ENCODE data around the gene PFDN1. TPM values are rescaled to one million over a fixed set of nuclear protein-coding genes. Genes with fewer than 3 reads are reported as not detected.
"Not testable (repeated sequence)": the region's sequence is repeated elsewhere in the genome, so short reads cannot be mapped to it uniquely, and the experiment has no call there.

Gene PFDN1
- total RNA-seq, 2 experiments from 2014 or later = 48.9 to 57.5 TPM

DNA sequence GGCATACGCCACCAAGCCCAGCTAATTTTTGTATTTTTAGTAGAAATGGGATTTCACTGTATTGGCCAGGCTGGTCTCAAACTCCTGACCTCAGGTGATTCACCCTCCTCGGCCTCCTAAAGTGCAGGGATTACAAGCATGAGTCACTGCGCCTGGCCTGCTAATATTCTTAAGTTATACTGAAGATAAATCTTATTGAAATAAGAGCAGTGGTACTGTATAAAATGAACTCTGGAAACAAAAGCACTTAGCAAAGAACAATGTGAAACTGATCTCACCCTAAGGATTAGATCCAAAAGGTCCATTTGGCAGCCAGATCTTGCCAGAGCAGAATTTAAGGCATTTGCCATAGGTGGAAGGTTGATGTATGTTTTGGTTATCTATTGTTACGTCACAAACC is 100.8 kb downstream of the PFDN1 start:
- no peaks in the 10 kb centered on the region for H3K36me3 Mint-ChIP-seq
- ATAC-seq = no peak
- peaks cover 4% of the 10 kb centered on the region for H3K4me1 Mint-ChIP-seq
- CTCF ChIA-PET = no interaction called here
- no peak overlapping the region for H3K27ac Mint-ChIP-seq
- H3K9me3 Mint-ChIP-seq (ENCODE audit: low read depth) = no peaks in the 10 kb centered on the region
- DNase-seq = no peak
- H3K4me3 Mint-ChIP-seq = no peak overlapping the region
- no peaks in the 10 kb centered on the region for H3K27me3 Mint-ChIP-seq

DNA sequence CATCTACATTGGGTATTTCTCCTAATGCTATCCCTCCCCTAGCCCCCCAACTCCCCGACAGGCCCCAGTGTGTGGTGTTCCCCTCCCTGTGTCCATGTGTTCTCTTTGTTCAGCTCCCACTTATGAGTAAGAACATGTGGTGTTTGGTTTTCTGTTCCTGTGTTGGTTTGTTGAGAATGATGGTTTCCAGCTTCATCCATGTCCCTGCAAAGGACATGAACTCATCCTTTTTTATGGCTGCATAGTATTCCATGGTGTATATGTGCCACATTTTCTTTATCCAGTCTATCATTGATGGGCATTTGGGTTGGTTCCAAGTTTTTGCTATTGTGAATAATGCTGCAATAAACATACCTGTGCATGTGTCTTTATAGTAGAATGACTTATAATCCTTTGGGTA is 104.0 kb downstream of the PFDN1 start:
- H3K27ac Mint-ChIP-seq; H3K36me3 Mint-ChIP-seq; CTCF ChIA-PET; H3K4me3 Mint-ChIP-seq; H3K27me3 Mint-ChIP-seq; ATAC-seq; H3K9me3 Mint-ChIP-seq (ENCODE audit: low read depth); H3K4me1 Mint-ChIP-seq; DNase-seq: not testable (repeated sequence)

DNA sequence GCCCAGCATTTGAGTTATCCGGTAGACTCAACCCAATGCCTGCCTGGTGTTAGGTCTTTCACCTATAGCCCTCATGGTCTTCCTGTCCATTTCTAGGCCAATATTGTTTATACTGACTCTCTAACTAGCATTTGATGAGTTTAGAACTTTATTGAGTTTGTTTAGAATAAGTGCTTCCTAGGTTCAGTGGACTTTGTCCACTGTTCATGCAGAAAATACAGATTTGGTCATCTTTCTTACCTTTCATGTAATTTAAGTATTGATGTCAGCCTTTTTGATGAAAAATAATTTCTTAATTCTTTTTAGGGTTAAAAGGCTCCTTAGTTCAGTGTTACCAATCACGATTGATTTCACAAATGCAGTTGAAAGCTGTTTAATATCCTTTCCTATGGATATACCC is 105.9 kb downstream of the PFDN1 start:
- CTCF ChIA-PET = interaction anchor here (0.7 to 1.0 kb wide), 3 partner anchors 12 to 410 kb away, joined by 3 to 4 read pairs (median 4); no protein-coding TSS in a partner anchor
- DNase-seq (no peak), ATAC-seq (no peak)
- Mint-ChIP-seq H3K27ac (no peak overlapping the region), H3K4me1 (peaks cover 5% of the 10 kb centered on the region), H3K36me3 (peaks cover 1% of the 10 kb centered on the region), H3K9me3 (ENCODE audit: low read depth) (no peaks in the 10 kb centered on the region), H3K4me3 (no peak overlapping the region), H3K27me3 (no peaks in the 10 kb centered on the region)

DNA sequence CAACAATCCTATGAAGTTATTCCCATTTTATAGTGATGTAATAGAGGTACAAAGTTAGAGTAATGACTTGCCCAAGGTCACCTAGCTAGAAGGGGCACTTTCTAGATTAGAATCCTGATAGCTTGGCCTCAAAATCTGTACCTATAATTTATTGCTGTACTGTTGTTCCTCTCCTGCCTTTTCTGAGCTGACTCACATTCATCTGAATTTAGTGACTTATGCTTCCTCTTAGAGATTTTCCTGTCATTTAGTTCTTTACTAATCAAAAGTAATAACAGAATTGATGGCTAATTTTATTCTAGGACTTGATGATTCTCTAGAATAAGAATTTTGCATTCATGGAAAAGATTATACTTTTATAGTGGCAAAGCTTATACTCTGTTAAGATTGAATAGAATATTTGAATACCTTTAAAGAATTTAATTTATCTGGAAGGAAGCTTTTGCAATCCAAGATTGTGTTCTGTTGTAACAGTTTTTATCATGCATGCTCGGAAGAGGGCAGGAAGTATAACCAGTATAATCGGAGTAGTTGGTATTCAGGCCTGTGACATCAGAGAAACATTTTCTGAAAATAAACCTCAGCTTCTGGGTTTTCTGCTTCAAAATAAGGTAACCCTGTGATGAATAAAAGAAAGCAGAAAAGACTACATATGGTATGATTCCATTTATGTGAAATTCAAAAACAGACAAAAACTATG is 106.6 kb downstream of the PFDN1 start:
- H3K4me3 Mint-ChIP-seq = no peak overlapping the region
- CTCF ChIA-PET = interaction anchor here (0.6 to 0.8 kb wide), 2 partner anchors 13 kb away, joined by 3 read pairs; no protein-coding TSS in a partner anchor
- no peak for DNase-seq

More for the DNA sequence above, 106.6 kb downstream of the PFDN1 start:
- ATAC-seq = no peak
- no peak overlapping the region for H3K27ac Mint-ChIP-seq
- peaks cover 1% of the 10 kb centered on the region for H3K36me3 Mint-ChIP-seq
- H3K27me3 Mint-ChIP-seq = no peaks in the 10 kb centered on the region
- no peaks in the 10 kb centered on the region for H3K9me3 Mint-ChIP-seq (ENCODE audit: low read depth)
- peaks cover 5% of the 10 kb centered on the region for H3K4me1 Mint-ChIP-seq

Other genes with a start within 250 kb of the PFDN1 start
- 10 to 100 TPM; 12.3 to 15.4 TPM for gene PURA, start 189.0 kb downstream of the PFDN1 start, total RNA-seq
- gene IGIP, start 177.2 kb downstream of the PFDN1 start, total RNA-seq = 1 to 10 TPM; 2.9 to 3.4 TPM
- 10 to 100 TPM; 16.8 to 23.0 TPM for gene CYSTM1, start 127.9 kb downstream of the PFDN1 start, total RNA-seq
- 10 to 100 TPM; 10.7 to 13.5 TPM for gene HBEGF, start 43.5 kb upstream of the PFDN1 start, total RNA-seq
- under 1 TPM; 0.07 to 0.35 TPM for gene SLC4A9, start 57.1 kb upstream of the PFDN1 start, total RNA-seq
- gene ANKHD1, start 98.7 kb upstream of the PFDN1 start, total RNA-seq = 100 to 1,000 TPM; 111 to 124 TPM
- 1 to 10 TPM; 7.4 to 9.0 TPM for gene EIF4EBP3, start 244.6 kb upstream of the PFDN1 start, total RNA-seq

Measured in activated CD8-positive, alpha-beta memory T cell treated with anti-CD3 and anti-CD28 coated beads, Interleukin-2, amount 10 ng/mL, durations not matched to agents 7 days and 5 days (primary cell).